ENCODE data around the gene ANAPC4.

Gene ANAPC4

GRCh38 chr4:25454476-25454875, 77.4 kb downstream of the ANAPC4 start:
- DNase-seq (ENCODE audit: low read depth), result no peak
- no peak for TF ChIP-seq CTCF (IDR thresholded peaks at IDR 0.05; ENCODE audit: control insufficient read depth, insufficient read depth, low read depth, low read length, missing control alignments)
- no peak overlapping the region for H3K4me3 ChIP-seq (ENCODE audit: control insufficient read depth, low read depth, low read length)

GRCh38 chr4:25457053-25457715, 80.1 kb downstream of the ANAPC4 start:
- no peak for TF ChIP-seq CTCF (IDR thresholded peaks at IDR 0.05; ENCODE audit: control insufficient read depth, insufficient read depth, low read depth, low read length, missing control alignments)
- no peak overlapping the region for H3K4me3 ChIP-seq (ENCODE audit: control insufficient read depth, low read depth, low read length)
- peak; percentile 59 for DNase-seq (ENCODE audit: low read depth)

- no peak for TF ChIP-seq CTCF (IDR thresholded peaks at IDR 0.05; ENCODE audit: control insufficient read depth, insufficient read depth, low read depth, low read length, missing control alignments)
- H3K4me3 ChIP-seq (ENCODE audit: control insufficient read depth, low read depth, low read length), result no peak overlapping the region
- DNase-seq (ENCODE audit: low read depth), result no peak
These were observed 90.1 kb downstream of the ANAPC4 start for GRCh38 chr4:25466966-25467697.

- no peak for DNase-seq (ENCODE audit: low read depth)
- no peak overlapping the region for H3K4me3 ChIP-seq (ENCODE audit: control insufficient read depth, low read depth, low read length)
- TF ChIP-seq CTCF (IDR thresholded peaks at IDR 0.05; ENCODE audit: control insufficient read depth, insufficient read depth, low read depth, low read length, missing control alignments), result no peak
These were observed 90.8 kb downstream of the ANAPC4 start for GRCh38 chr4:25467843-25468242.
